DND-41 (cell line): ENCODE results near the gene PXK.

Source experiments
- CTCF ChIP-seq: IDR thresholded peaks from 2 replicates; pipeline ENCODE4 v1.5.1; 2012; ENCODE audit warnings: borderline replicate concordance, low read length, moderate library complexity, mild to moderate bottlenecking; ENCODE audit not compliant: poor library complexity, severe bottlenecking; ENCODE audit errors: extremely low read depth
- EZH2 ChIP-seq: IDR thresholded peaks from 3 replicates; pipeline ENCODE4 v1.6.1; 2012; ENCODE audit warnings: borderline replicate concordance, low read depth, mild to moderate bottlenecking, moderate library complexity, low read length, inconsistent platforms; ENCODE audit not compliant: severe bottlenecking

GRCh38 chr3:58351920-58352319 is 19.2 kb downstream of the PXK start:
- TF ChIP-seq CTCF (peak; percentile 19), EZH2 (no peak)
